Skeletal muscle satellite cell (primary cell): ENCODE measurements around the gene NFKBIE.

Experiments used
- H3K27me3 ChIP-seq: 2 replicates; pipeline ENCODE4 v1.7.0; 2013; ENCODE audit warnings: low read length; ENCODE audit not compliant: control insufficient read depth, insufficient read depth
- H3K36me3 ChIP-seq: 2 replicates; pipeline ENCODE4 v1.7.0; 2013; ENCODE audit warnings: mild to moderate bottlenecking, control low read depth, low read length; ENCODE audit not compliant: insufficient read depth
- H3K4me1 ChIP-seq: 2 replicates; pipeline ENCODE4 v1.7.0; 2013; ENCODE audit warnings: low read length; ENCODE audit not compliant: control insufficient read depth, insufficient read depth
- H3K4me2 ChIP-seq: 2 replicates; pipeline ENCODE4 v1.7.0; 2013; ENCODE audit warnings: mild to moderate bottlenecking, low read length
- H3K4me3 ChIP-seq: 2 replicates; pipeline ENCODE4 v1.7.0; 2013; ENCODE audit warnings: low read length
- H3K9ac ChIP-seq: 2 replicates; pipeline ENCODE4 v1.7.0; 2013; ENCODE audit warnings: mild to moderate bottlenecking, low read depth, low read length, moderate library complexity
- H3K9me3 ChIP-seq: replicated peaks from 2 replicates; pipeline ENCODE4 v1.7.0; 2013; ENCODE audit warnings: mild to moderate bottlenecking, control low read depth, low read length

NFKBIE gene

DNA sequence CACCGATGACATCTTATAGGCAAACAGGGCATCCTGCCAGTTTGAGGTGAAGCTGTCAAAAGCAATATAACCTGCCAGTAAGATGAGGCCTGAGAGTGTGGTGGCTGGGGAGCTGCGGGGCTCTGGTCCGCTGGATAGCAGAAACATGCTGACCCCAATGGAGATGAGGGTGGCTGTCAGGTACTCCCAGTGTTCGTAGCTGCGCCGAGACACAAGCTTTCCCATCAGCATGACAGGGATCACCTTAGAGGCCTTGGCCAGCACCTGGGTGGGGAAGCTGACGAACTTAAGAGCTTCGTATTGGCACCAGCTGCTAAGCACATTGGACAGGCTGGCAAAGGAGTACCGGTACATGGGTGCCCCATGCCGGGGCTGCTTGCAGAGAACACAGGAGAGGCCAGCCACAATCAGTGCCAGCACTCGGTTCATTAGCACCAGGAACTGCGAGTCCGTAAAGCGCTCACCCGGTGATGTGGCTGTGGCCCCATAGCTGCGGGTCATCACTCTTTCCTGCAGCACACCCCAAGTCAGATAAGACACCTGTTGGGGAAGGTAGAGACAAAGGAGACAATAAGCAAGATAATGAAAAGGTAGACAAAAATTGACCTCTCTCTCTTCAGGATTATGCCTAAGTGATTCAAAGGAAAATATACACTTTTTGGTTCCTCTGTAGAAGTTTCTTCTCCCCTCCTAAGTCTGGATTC lies 10.1 kb downstream of the NFKBIE start:
- peaks cover 55% of the 10 kb centered on the region for H3K36me3 ChIP-seq
- H3K4me1 ChIP-seq, result peaks cover 35% of the 10 kb centered on the region
- H3K27me3 ChIP-seq, result no peaks in the 10 kb centered on the region
- H3K9ac ChIP-seq, result no peak overlapping the region
- H3K4me2 ChIP-seq, result peak overlapping the region; percentile 94
- H3K9me3 ChIP-seq, result no peaks in the 10 kb centered on the region
- H3K4me3 ChIP-seq, result peak overlapping the region; percentile 92

GRCh38 chr6:44254191-44255104 lies 10.9 kb downstream of the NFKBIE start:
- Histone ChIP-seq H3K27me3 (no peaks in the 10 kb centered on the region), H3K4me2 (peak overlapping the region; percentile 94), H3K4me3 (no peak overlapping the region), H3K9me3 (no peaks in the 10 kb centered on the region), H3K4me1 (peaks cover 42% of the 10 kb centered on the region), H3K9ac (no peak overlapping the region), H3K36me3 (peaks cover 57% of the 10 kb centered on the region)

DNA sequence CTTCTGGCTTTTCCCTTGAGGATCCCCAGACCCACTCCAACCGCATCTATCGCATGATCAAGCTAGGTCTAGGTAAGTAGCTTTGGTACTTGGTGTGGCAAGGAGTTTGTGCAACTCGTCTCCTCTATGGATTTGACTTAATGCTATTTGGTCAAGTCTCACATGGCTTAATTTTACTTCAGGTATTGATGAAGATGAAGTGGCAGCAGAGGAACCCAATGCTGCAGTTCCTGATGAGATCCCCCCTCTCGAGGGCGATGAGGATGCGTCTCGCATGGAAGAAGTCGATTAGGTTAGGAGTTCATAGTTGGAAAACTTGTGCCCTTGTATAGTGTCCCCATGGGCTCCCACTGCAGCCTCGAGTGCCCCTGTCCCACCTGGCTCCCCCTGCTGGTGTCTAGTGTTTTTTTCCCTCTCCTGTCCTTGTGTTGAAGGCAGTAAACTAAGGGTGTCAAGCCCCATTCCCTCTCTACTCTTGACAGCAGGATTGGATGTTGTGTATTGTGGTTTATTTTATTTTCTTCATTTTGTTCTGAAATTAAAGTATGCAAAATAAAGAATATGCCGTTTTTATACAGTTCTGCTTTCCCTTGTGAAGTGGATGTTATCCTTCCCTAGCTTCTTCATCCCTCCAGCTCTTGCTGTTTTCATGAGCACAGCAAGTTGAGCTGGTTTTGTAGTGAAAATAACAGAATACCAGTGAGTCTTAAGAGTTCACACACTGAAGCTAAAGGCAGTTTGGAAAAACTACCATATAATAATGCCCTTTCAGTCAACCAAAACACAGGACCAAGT lies 11.8 kb downstream of the NFKBIE start:
- Histone ChIP-seq H3K4me2 (peak overlapping the region; percentile 10), H3K9ac (no peak overlapping the region), H3K4me3 (no peak overlapping the region), H3K27me3 (no peaks in the 10 kb centered on the region), H3K36me3 (peaks cover 67% of the 10 kb centered on the region), H3K9me3 (no peaks in the 10 kb centered on the region), H3K4me1 (peaks cover 52% of the 10 kb centered on the region)

DNA sequence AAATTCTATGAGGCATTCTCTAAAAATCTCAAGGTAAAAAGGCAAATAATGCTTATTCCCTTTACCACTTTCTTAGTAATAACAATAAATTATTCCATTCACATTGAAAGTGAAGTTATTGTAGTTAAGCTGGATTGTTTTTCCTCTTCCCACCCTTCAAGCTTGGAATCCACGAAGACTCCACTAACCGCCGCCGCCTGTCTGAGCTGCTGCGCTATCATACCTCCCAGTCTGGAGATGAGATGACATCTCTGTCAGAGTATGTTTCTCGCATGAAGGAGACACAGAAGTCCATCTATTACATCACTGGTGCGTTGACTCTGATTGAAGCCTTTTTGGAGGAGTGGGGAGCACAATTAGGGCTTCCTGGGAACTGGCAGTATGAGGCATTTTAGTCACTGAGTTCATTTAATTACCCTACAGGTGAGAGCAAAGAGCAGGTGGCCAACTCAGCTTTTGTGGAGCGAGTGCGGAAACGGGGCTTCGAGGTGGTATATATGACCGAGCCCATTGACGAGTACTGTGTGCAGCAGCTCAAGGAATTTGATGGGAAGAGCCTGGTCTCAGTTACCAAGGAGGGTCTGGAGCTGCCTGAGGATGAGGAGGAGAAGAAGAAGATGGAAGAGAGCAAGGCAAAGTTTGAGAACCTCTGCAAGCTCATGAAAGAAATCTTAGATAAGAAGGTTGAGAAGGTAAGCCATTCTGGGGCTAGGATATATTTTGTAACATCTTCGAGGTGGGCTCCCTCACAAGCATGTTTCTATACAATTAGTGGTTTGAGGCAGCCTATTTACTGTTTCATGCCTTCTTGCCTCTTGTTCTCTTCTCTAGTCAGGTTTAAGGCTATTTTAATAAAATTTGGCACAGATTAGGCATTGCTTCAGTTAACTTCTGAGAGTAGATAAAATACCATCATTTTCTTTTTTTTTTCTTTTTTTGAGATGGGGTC lies 13.5 kb downstream of the NFKBIE start:
- Histone ChIP-seq H3K27me3 (no peaks in the 10 kb centered on the region), H3K4me2 (no peak overlapping the region), H3K9ac (no peak overlapping the region), H3K4me3 (no peak overlapping the region), H3K9me3 (no peaks in the 10 kb centered on the region), H3K4me1 (peaks cover 46% of the 10 kb centered on the region), H3K36me3 (peaks cover 75% of the 10 kb centered on the region)

DNA sequence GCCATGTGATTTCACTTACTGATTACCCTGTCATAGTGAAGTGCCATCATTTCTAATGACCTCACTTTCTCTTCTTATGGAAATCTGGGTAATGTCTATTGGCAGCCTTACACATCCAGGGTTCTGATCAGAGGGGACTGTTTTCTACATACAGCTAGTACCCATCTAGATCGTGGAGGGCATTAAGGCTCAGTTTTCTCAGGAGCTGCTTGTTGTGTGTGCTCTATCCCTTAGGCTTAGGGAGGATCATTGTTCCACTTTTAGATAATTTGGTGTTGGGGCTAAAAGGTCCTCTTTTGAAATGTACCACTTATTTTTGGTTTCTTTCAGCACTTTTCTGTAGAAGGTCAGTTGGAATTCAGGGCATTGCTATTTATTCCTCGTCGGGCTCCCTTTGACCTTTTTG lies 14.6 kb downstream of the NFKBIE start:
- peaks cover 75% of the 10 kb centered on the region for H3K36me3 ChIP-seq
- no peak overlapping the region for H3K4me3 ChIP-seq
- H3K4me1 ChIP-seq, result peaks cover 42% of the 10 kb centered on the region

GRCh38 chr6:44250067-44250717 lies 15.2 kb downstream of the NFKBIE start:
- Histone ChIP-seq H3K4me2 (peak overlapping the region; percentile 91), H3K9ac (no peak overlapping the region), H3K4me1 (peaks cover 44% of the 10 kb centered on the region), H3K36me3 (peaks cover 73% of the 10 kb centered on the region), H3K4me3 (no peak overlapping the region), H3K27me3 (no peaks in the 10 kb centered on the region), H3K9me3 (no peaks in the 10 kb centered on the region)

More for the DNA sequence above, 14.6 kb downstream of the NFKBIE start:
- no peaks in the 10 kb centered on the region for H3K9me3 ChIP-seq
- peak overlapping the region; percentile 8 for H3K4me2 ChIP-seq
- H3K27me3 ChIP-seq, result no peaks in the 10 kb centered on the region
- H3K9ac ChIP-seq, result no peak overlapping the region

GRCh38 chr6:44249082-44249748 lies 16.1 kb downstream of the NFKBIE start:
- H3K4me1 ChIP-seq, result peaks cover 36% of the 10 kb centered on the region
- no peaks in the 10 kb centered on the region for H3K9me3 ChIP-seq
- peak overlapping the region; percentile 81 for H3K4me3 ChIP-seq
- peaks cover 63% of the 10 kb centered on the region for H3K36me3 ChIP-seq
- no peaks in the 10 kb centered on the region for H3K27me3 ChIP-seq
- peak overlapping the region; percentile 97 for H3K9ac ChIP-seq
- peak overlapping the region; percentile 91 for H3K4me2 ChIP-seq

GRCh38 chr6:44248579-44248978 lies 16.8 kb downstream of the NFKBIE start:
- Histone ChIP-seq H3K9ac (peak overlapping the region; percentile 97), H3K4me3 (peak overlapping the region; percentile 81), H3K9me3 (no peaks in the 10 kb centered on the region), H3K36me3 (peaks cover 57% of the 10 kb centered on the region), H3K27me3 (no peaks in the 10 kb centered on the region), H3K4me1 (peaks cover 34% of the 10 kb centered on the region), H3K4me2 (peak overlapping the region; percentile 91)

GRCh38 chr6:44247338-44248302 lies 17.7 kb downstream of the NFKBIE start:
- peaks cover 47% of the 10 kb centered on the region for H3K36me3 ChIP-seq
- H3K4me1 ChIP-seq, result peaks cover 34% of the 10 kb centered on the region
- no peaks in the 10 kb centered on the region for H3K27me3 ChIP-seq
- peak overlapping the region; percentile 91 for H3K4me2 ChIP-seq
- no peaks in the 10 kb centered on the region for H3K9me3 ChIP-seq
- H3K4me3 ChIP-seq, result peak overlapping the region; percentile 81
- H3K9ac ChIP-seq, result peak overlapping the region; percentile 97
